Fibroblast of skin of right quadriceps (primary cell): ENCODE results near the gene TNNC1.

Source experiments
- DNase-seq: peaks from one replicate; pipeline ENCODE4 v3.0.0-alpha.2; 2013

TNNC1 gene

DNA sequence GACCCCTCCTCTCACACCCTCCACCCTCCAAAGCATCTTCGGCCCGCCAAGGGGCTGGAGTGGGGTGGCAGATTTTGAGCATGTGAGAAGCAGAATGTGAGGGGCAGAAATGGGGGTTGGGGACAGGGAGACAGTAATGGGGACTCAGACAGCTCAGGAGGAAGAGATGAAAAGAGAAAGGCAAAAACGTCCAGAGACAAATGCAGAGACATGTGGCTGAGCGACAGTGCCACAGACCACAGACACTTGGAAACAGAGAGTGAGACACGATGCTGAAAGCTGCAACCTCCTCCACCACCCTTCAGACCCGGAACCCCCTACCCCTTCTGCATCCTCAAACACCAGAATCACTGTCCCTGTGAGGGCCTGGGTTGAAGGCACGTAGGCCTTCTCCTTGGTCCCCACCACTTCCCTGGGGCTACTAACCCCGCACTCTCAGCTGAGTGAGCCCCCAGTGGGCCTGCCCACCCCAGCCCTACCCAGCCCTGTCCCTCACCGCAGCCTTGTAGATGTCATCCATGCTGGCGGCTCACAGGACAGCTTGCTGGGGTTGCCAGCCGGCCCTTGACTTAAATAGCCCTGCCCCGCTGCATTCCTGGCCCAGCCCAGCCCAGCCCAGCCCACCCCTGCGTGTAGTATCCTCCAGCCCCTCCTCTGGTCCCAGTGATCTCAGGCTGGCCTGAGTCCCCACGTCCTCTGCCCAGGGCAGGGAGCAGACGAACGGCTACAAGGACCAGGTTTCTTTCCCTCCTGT lies at the start of gene TNNC1:
TSS of gene TNNC1 (minus strand) at position 546 of the 754 bp plus-strand sequence. CDS start at position 520, 26 bp downstream.
- DNase-seq = no peak

- DNase-seq = no peak
Observed at GRCh38 chr3:52502808-52503350, 49.0 kb upstream of the TNNC1 start.

GRCh38 chr3:52502001-52502400 lies 48.2 kb upstream of the TNNC1 start:
- DNase-seq = no peak

- no peak for DNase-seq
Observed at GRCh38 chr3:52501046-52501445, 47.2 kb upstream of the TNNC1 start.

DNA sequence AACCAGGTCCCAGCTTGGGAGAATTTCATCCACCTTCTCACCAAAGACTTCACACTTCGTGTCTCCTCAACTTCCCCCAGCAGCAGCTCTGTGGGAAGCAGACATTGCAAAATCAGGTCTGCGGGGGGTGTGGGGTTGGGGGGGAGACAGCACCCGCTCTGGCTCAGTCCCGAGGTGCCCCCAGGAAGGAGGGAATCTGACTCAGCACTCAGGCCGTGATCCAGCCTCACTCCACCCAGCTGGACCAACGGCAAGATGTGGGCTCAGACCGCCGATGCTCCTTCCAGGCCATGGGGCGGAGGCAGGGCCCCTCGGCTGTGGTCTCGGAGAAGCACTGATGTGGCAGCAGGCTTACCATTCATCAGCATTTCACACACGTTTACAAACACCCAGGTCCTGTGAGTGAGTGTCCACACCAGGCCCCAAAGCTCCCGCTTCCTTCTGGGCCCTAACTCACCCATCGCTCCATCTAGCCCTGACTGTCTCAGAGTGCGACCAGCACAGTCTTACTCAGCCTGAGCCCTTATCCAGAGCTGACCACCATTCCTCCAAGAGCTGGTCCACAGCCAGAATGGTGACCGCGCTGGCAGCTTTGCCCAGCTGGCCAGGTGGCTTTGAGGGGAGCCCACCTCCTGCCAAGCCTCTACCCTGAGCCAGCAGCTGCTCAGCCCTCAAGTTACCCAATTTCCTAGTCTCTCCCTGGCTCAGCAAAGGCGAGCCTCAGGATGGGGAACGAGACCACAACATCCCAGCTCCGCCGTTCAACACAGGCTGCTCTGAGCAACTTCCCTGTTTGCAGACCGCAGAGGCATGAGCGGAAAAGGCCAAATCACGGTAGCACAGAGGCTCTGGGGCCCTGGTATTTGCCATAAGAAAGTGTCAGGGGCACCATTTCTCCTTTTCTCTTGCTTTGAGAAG lies 44.6 kb upstream of the TNNC1 start:
- peak; percentile 23 for DNase-seq

- DNase-seq = no peak
Observed at GRCh38 chr3:52495777-52496602, 42.1 kb upstream of the TNNC1 start.

GRCh38 chr3:52494886-52495495 lies 41.1 kb upstream of the TNNC1 start, which contains the start of gene STAB1:
Gene STAB1 (plus strand): TSS chr3:52495338. CDS start chr3:52495414, 76 bp downstream.
- no peak for DNase-seq

DNA sequence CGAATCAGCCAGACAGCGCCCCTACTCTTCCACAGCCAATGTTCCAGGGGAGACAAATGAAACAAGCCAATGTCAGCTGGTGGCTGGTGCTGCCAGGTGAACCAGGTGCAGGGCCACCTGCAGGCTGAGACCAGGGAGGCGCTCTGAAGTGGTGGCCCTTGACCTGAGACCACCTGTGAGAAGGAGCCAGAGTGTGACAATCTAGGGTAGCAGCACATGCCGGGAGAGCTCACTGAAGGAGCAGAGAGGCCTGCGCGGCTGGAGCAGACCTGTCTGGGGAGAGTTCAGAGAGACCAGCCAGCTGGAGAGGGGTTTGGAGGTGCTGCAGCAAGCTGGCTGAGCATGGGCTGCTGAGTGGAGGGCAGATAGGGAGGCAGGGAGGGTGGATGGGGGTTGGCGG lies 40.6 kb upstream of the TNNC1 start:
- no peak for DNase-seq

DNA sequence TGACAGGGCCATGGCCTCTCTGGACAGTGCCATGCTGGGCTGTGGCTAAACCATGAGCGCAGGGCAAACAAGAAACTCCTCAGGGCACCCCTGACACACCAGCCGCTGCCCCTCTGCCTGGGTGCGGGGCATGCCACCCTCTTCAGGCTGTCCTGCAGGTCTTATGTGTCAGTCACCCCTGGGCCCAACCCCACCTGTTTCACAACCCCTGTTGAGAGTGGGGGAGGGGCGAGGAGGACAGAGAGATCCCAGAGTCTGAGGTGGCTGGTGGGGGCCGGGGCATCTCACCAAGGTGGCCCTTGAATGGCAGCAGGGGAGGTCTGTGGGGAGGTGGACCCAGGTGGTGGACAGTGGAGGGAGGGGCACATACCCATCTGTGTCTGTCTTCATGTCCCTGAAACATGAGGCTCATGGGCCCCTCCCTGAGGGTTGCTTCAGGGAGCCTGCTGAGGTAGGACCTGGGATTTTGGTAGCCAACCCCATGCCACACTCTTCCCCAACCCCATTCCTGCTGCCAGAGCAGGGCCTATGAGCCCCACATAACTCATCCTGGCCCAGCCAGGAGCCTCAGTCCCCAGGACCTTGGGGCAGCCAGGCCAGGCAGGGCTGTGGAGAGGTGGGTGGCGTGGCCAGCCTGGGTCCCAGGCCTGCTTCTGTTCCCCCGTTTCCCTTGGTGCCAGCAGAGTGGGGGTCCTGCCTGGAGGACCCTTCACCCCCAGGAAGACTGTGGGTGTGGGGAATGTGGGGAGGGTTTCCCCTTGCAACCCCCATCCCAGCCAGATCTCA lies 39.6 kb upstream of the TNNC1 start:
- DNase-seq = no peak

DNA sequence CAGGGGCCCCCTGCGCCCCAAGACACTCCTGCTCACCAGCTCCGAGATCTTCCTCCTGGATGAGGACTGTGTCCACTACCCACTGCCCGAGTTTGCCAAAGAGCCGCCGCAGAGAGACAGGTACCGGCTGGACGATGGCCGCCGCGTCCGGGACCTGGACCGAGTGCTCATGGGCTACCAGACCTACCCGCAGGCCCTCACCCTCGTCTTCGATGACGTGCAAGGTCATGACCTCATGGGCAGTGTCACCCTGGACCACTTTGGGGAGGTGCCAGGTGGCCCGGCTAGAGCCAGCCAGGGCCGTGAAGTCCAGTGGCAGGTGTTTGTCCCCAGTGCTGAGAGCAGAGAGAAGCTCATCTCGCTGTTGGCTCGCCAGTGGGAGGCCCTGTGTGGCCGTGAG lies 38.2 kb upstream of the TNNC1 start:
- no peak for DNase-seq

GRCh38 chr3:52490939-52491526 lies 37.2 kb upstream of the TNNC1 start:
- no peak for DNase-seq

DNA sequence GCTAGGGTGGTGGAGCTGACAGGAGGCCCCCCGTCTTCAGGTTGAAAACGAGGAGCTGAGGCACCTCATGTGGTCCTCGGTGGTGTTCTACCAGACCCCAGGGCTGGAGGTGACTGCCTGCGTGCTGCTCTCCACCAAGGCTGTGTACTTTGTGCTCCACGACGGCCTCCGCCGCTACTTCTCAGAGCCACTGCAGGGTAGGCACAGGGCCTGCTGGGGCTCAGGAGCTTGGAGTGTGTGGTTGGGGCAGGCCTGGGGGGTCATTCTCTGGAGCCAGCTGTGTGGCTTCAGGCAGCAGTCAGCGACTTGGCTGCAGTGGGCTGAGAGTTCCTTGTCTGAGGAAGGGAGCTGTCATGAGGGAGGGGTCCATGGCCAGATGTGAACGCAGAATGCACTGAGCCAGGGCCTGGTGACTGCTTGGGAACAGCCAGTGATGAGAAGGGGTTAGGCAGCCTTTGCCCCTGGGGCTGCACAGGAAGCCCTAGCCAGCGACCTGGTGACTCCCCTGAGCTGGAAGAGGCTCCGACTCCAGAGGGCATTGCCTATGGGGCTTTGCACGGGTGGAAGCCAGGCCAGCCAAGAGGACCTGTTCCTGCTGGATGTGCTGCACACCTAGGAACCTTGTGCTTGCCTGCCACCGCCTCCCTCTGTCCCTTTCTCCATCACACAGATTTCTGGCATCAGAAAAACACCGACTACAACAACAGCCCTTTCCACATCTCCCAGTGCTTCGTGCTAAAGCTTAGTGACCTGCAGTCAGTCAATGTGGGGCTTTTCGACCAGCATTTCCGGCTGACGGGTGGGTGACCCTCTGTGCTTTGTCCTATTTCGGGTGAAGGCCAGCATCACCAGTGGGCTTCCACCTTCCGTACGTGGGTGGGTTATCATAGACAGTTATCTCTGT lies 36.4 kb upstream of the TNNC1 start:
- no peak for DNase-seq

- DNase-seq = no peak
Observed at GRCh38 chr3:52489453-52489852, 35.6 kb upstream of the TNNC1 start.

GRCh38 chr3:52488746-52489145 lies 34.9 kb upstream of the TNNC1 start:
- no peak for DNase-seq

- DNase-seq = no peak
Observed at GRCh38 chr3:52487788-52488691, 34.2 kb upstream of the TNNC1 start.

- no peak for DNase-seq
Observed at GRCh38 chr3:52487050-52487787, 33.4 kb upstream of the TNNC1 start.

DNA sequence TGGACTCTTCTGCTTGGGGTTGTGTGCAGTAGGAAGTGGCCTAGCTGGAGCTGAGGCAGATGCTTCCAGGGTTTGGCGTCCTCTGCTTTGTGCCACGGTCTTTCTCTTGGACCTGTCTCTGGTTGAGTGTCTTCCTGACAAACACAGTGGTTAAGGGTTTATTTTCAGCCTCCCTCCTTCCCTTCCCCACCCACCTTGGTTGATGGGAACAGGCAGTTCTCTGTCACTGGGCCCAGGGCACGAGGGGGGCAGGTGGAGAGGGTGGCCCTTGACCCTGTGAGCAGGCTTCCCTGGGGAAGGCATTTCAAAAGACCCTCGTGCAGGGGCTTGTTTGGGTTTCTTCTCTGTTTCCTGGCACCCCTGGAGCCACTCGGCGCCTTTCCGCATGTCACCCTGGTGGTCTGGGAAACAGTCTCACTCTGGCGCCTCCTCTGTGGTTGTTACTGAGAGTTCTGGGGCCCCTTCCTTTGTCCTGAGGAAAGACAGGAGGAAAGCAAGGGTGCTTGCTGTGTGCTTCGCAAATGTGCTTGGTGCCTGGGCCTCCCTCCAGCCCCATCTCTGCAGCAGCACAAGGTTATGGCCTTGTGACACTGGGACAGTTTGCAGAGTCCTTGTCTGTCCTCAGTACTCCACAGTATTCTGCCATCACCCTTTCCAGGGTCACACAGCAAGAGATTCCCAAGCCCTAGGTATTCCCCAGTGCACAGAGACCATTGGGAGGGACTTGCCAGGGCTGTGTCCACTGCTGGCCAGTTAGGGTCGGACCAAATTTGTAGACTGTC lies 31.0 kb upstream of the TNNC1 start:
- DNase-seq = no peak
